GM12892 (cell line): Measurements from ENCODE around the gene KCTD12.

ENCODE experiments used
- POLR2AphosphoS5 ChIP-seq: IDR thresholded peaks from 2 replicates; pipeline ENCODE4 v1.6.1; 2011; ENCODE audit warnings: low read depth, low read length, control low read depth
- TAF1 ChIP-seq: IDR thresholded peaks from 2 replicates; pipeline ENCODE4 v1.6.1; 2011; ENCODE audit warnings: low read depth, mild to moderate bottlenecking, control low read depth, low read length, borderline replicate concordance

DNA sequence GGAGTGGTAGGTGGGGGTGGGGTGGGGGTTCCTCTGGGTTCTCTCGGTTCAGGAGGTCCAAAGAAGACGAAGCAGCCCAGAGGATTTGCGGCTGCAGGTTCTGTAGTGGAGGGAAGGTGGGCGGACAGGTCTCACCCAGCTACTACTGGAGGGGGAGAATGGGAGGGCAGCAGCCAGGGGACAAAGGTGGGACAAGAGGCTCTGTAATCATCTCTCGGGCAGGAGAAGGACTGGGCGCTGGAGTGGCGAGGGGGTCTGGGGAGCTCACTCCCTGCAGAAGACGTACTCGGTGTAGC, 1.4 kb downstream of the KCTD12 start:
- TF ChIP-seq TAF1 (no peak), POLR2AphosphoS5 (no peak)
